ENCODE data around the gene LGALS7B.
"Not testable (repeated sequence)": the region's sequence is repeated elsewhere in the genome, so short reads cannot be mapped to it uniquely, and the experiment has no call there.

LGALS7B gene

DNA sequence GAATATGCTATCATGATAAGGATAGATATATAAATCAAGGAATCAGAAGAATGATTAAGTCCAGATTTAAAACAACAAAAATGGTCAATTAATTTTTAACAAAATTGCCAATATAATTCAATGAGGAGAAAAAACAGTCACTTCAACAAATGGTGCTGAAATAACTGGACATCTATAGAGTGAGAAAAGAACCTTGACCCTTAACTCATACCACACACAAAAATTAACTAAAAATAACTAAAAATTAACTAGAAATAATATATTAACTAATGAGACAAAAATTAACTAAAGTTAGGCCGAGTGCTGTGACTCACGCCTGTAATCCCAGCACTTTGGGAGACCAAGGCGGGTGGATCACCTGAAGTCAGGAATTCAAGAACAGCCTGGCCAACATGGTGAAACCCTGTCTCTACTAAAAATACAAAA is 25.2 kb upstream of the LGALS7B start:
- TF ChIP-seq, protein P1, sequence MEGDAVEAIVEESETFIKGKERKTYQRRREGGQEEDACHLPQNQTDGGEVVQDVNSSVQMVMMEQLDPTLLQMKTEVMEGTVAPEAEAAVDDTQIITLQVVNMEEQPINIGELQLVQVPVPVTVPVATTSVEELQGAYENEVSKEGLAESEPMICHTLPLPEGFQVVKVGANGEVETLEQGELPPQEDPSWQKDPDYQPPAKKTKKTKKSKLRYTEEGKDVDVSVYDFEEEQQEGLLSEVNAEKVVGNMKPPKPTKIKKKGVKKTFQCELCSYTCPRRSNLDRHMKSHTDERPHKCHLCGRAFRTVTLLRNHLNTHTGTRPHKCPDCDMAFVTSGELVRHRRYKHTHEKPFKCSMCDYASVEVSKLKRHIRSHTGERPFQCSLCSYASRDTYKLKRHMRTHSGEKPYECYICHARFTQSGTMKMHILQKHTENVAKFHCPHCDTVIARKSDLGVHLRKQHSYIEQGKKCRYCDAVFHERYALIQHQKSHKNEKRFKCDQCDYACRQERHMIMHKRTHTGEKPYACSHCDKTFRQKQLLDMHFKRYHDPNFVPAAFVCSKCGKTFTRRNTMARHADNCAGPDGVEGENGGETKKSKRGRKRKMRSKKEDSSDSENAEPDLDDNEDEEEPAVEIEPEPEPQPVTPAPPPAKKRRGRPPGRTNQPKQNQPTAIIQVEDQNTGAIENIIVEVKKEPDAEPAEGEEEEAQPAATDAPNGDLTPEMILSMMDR (conservative IDR thresholded peaks at IDR 0.05; ENCODE audit: low read length) = no peak
- no peak overlapping the region for H3K4me3 ChIP-seq (ENCODE audit: low read length)
- no peak for DNase-seq (ENCODE audit: low read depth)

DNA sequence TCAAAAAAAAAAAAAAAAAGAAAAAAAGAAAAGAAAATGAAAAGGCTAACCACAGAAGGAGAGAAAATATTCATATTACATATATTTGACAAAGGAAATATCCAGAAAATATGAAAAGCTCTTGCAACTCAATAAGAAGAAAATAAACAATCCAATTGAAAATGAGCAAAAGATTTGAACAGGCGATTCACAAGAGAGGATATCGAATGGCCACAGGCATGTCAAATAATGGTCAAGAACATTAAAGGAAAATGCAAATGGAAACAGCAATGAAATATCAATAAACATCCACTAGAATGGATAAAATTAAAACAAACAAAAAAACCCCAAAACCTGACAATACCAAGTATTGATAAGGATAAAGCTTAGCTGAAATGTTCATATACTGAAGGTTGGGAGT is 23.8 kb upstream of the LGALS7B start:
- H3K4me3 ChIP-seq (ENCODE audit: low read length) = no peak overlapping the region
- TF ChIP-seq, protein P1 (conservative IDR thresholded peaks at IDR 0.05; ENCODE audit: low read length) = no peak
- DNase-seq (ENCODE audit: low read depth) = no peak

DNA sequence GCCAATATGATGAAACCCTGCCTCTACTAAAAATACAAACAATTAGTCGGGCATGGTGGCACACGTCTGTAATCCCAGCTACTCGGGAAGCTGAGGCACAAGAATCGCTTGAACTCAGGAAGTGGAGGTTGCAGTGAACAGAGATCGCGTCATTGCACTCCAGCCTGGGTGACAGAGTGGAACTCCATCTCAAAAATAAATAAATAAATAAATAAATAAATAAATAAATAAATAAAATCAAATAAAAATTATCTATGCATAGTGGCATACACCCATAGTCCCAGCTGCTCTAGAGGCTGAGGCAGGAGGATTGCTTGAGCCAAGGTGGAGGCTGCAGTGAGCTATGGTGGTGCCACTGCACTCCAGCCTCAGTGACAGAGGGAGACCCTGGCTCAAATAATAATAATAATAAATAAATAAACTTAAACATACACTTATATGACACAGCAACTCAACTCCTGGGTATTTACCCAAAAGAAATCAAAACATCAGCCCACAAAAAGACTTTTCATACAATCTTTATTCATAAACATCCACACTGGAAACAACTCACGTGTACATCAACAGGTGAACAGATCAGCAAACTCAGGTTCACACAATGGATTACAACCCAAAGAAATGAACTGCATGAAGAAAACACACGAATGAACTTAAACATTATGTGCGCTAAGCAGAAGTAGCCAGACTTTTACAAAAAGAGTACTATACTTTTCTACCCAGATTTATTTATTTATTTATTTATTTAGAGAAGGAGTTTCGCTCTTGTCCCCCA is 22.5 kb upstream of the LGALS7B start:
- TF ChIP-seq, protein P1 (conservative IDR thresholded peaks at IDR 0.05; ENCODE audit: low read length) = no peak
- DNase-seq (ENCODE audit: low read depth) = no peak
- H3K4me3 ChIP-seq (ENCODE audit: low read length) = no peak overlapping the region

DNA sequence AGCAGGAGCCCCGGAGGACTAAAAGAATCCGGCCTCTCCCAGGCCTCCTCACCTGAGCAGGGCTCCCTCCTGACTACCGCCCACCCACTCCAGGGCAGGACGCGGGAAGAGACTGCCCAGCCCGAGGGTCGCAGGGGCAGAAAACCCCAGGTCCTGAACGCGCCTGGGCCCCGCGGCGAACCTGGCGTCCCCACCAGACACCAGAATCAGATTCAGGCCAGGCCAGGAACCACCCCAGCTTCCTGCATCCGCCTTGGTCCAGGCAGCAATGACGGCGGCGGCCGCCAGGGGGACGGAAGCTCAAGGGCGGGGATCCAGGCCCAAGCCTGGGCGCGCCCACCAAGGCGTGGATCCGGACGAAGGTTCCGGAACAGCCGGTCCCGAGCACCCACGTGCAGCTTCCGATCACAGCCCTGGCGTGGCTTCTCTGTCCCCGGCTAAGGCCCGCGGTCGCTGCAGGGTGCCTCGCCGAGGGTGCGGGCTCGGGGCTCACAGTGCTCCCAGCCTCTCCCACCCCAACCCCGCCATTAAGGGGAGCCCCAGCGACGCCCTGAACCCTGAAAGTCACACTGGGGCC is 19.3 kb upstream of the LGALS7B start:
- no peak overlapping the region for H3K4me3 ChIP-seq (ENCODE audit: low read length)
- peak; percentile 69 for DNase-seq (ENCODE audit: low read depth)
- TF ChIP-seq, protein P1 (conservative IDR thresholded peaks at IDR 0.05; ENCODE audit: low read length) = peak; percentile 54

DNA sequence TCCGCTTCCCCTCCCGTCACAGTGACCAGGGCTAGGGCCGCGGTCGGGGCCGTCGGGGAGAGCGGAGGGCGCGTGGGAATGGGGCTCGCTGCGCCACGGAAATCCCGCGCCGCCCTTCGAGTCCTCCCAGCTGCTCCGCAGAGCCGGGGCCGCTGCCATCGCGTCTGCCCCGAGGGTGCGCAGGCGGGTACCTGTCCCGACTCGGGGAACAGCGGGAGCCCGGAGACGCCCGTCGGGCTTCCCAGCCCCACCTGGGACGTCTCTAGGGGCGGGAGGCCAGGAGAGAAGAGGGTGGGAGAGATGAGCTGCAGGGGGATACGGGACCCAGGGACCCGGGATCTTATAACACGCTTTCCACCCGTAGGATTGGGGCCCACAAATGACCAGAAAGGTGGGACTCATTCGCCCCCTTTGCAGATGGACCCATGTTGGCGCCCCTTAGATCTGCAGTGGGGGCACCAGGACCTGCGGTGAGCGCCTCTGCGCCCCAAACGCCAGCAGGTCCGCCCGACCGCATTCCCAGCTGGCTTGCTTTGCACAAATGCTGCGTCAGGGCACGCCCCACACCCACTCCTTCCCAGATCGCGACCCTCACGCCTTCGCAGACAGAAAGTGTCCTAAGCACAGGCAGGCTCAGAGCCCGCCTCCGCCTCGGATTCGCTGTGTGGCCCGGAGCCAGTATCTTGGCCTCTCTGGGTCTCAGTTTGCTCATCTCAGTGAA is 18.6 kb upstream of the LGALS7B start:
- H3K4me3 ChIP-seq (ENCODE audit: low read length); DNase-seq (ENCODE audit: low read depth): not testable (repeated sequence)

DNA sequence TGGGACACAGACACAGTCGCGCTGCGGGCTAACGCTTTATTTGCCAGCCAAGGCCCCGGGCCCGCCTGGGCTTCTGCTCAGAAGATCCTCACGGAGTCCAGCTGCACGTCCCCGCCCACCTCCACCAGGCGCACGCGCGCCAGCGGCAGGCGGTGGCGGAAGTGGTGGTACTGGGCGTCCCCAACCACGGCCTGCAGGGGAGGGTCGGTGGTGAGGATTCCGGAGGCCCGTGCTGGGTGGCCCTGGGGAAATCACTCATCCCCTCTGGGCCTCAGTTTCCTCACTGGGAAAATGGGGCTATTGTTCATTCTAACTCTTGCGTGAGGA is 18.1 kb upstream of the LGALS7B start:
- H3K4me3 ChIP-seq (ENCODE audit: low read length); DNase-seq (ENCODE audit: low read depth): not testable (repeated sequence)

DNA sequence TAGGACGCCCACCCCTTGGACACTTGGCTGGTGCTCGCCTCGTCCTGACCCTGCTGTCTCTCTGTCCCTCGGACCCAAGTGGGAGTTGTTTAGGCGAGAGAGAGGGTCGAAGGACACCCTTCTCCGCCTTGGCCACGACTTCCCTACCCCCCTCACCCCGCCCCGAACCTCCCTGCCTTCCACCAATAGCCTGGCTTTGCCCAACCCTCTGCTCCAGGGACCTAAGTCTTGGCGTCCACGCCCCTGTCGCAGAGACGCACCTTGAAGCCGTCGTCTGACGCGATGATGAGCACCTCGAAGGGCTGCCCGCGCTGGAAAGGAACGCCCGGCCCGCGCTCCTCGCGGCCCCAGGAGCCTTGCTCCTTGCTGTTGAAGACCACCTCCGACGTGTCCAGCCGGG is 17.4 kb upstream of the LGALS7B start:
- H3K4me3 ChIP-seq (ENCODE audit: low read length); DNase-seq (ENCODE audit: low read depth): not testable (repeated sequence)

DNA sequence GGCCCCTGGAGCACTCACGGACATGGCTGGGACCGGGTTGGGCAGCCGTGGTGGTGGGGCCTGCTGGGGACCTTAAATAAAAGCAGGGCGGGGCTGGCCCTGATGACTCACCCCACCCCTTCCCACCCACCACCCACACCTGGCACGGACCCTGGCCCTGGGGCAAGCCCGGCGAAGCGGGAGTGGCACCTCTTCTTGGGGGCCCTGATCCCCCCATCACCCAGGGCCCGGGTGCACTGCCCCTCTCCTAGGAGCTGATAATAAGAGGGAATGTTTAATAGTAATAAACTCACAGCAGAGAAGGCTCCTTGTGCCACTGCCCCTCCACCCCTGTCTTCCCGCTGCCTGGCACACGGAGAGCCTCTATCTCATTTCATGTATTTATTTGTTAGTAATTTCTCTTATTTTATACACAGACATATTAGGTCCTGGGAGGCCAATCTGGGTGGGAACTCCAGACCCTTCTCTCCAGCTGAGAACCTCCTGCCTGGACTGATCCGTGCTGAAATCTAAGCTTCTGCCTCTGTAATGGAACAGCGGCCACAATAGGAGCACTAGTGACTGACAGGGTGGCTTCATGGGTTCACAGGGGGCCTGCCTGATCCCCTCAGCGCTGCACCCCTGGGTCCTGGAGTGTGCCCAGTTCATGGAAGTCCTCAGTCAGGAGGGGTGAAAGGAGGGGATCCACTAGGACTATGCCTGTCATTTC is 15.4 kb upstream of the LGALS7B start, which contains the start of gene LGALS7:
LGALS7 (minus strand) TSS at position 49 of the 709 bp plus-strand sequence; CDS start at position 24, 25 bp downstream.
- TF ChIP-seq, protein P1 (conservative IDR thresholded peaks at IDR 0.05; ENCODE audit: low read length) = no peak
- no peak for DNase-seq (ENCODE audit: low read depth)
- H3K4me3 ChIP-seq (ENCODE audit: low read length) = no peak within 1 kb of the TSS

Data from AG10803 (cell line).